Cardiac muscle cell (in vitro differentiated cells and primary cell): Measurements from ENCODE around the gene ANKH. TPM values are rescaled to one million over a fixed set of nuclear protein-coding genes. Genes with fewer than 3 reads are reported as not detected.

Experiments
- DNase-seq, 2 donors: peaks; one replicate each; pipeline versions ENCODE4 v3.0.0 to v3.0.0-alpha.2; 2010 to 2017; ENCODE audit warnings: low read depth in 1 of 2, low spot score in 1 of 2
- H3K27ac ChIP-seq: fragments of 200-600 bp; sonication (generic); 2 replicates; pipeline ENCODE4 v1.5.1; 2016
- H3K27me3 ChIP-seq: fragments of 200-600 bp; sonication (generic); 2 replicates; pipeline ENCODE4 v1.6.0; 2016; ENCODE audit warnings: control low read depth
- H3K36me3 ChIP-seq: fragments of 200-600 bp; sonication (generic); 2 replicates; pipeline ENCODE4 v1.5.1; 2016; ENCODE audit warnings: control low read depth
- H3K4me1 ChIP-seq: fragments of 200-600 bp; sonication (generic); 2 replicates; pipeline ENCODE4 v1.8.1; 2017; ENCODE audit warnings: low read depth, mild to moderate bottlenecking, mixed run types
- H3K4me3 ChIP-seq: fragments of 200-600 bp; sonication (generic); 2 replicates; pipeline ENCODE4 v1.5.1; 2016; ENCODE audit warnings: mild to moderate bottlenecking
- H3K9me3 ChIP-seq: fragments of 200-600 bp; sonication (generic); 2 replicates; pipeline ENCODE4 v1.5.1; 2017; ENCODE audit warnings: low read depth, mild to moderate bottlenecking, control low read depth
- polyA plus RNA-seq: library from polyadenylated mRNA; unstranded; fragments of >200 nt; fragmentation: Nextera tagmentation; extraction: Ambion mirVana; gene quantifications from 2 replicates; pipeline ENCODE4 v1.2.1, GENCODE V29; 2016
- total RNA-seq: library from RNA; depleted of rRNA; stranded (reverse); fragments of >200 nt; gene quantifications from 2 replicates; pipeline ENCODE4 v1.2.3, GENCODE V29; 2016
- TF ChIP-seq, protein P1 (sequence below): IDR thresholded peaks from 2 replicates; pipeline ENCODE4 v1.5.1; 2012; ENCODE audit warnings: low read depth, mild to moderate bottlenecking, low read length

The ANKH gene
- total and polyA plus RNA-seq, 2 experiments from 2014 or later: 26.6 to 48.1 TPM

GRCh38 chr5:14741131-14741530 is 130.4 kb downstream of the ANKH start:
- Histone ChIP-seq H3K9me3 (no peaks in the 10 kb centered on the region), H3K4me3 (no peak overlapping the region), H3K27me3 (no peaks in the 10 kb centered on the region), H3K36me3 (no peaks in the 10 kb centered on the region), H3K4me1 (peaks cover 8% of the 10 kb centered on the region), H3K27ac (no peak overlapping the region)
- TF ChIP-seq, protein P1, sequence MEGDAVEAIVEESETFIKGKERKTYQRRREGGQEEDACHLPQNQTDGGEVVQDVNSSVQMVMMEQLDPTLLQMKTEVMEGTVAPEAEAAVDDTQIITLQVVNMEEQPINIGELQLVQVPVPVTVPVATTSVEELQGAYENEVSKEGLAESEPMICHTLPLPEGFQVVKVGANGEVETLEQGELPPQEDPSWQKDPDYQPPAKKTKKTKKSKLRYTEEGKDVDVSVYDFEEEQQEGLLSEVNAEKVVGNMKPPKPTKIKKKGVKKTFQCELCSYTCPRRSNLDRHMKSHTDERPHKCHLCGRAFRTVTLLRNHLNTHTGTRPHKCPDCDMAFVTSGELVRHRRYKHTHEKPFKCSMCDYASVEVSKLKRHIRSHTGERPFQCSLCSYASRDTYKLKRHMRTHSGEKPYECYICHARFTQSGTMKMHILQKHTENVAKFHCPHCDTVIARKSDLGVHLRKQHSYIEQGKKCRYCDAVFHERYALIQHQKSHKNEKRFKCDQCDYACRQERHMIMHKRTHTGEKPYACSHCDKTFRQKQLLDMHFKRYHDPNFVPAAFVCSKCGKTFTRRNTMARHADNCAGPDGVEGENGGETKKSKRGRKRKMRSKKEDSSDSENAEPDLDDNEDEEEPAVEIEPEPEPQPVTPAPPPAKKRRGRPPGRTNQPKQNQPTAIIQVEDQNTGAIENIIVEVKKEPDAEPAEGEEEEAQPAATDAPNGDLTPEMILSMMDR: no peak
- no peak for DNase-seq

GRCh38 chr5:14739981-14740380 is 131.6 kb downstream of the ANKH start:
- H3K4me1 ChIP-seq: peaks cover 8% of the 10 kb centered on the region
- no peaks in the 10 kb centered on the region for H3K9me3 ChIP-seq
- no peaks in the 10 kb centered on the region for H3K27me3 ChIP-seq
- no peak overlapping the region for H3K27ac ChIP-seq
- DNase-seq: no peak
- no peaks in the 10 kb centered on the region for H3K36me3 ChIP-seq
- no peak overlapping the region for H3K4me3 ChIP-seq
- TF ChIP-seq, protein P1: no peak

DNA sequence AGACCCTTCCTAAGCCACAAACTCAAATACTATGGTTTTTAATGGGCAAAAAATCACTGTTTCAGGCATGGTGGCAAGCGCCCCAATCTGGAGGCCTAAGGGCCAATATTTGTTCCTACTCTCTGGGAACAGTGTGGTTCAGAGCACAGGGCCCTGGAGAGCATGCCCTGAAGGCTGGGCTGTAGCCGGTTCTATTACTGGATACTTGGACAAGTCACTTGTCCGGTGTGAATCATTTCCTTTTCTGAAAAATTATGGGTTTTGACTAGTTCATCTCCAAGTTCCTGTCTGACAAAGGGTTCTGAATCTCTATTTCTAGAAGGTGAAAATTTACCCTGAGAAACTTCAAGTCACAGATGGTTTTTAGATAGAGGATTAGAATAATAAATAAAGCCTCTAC is 132.0 kb downstream of the ANKH start:
- peak in 1 of 2 donors; percentile 42 for DNase-seq
- Histone ChIP-seq H3K27ac (no peak overlapping the region), H3K27me3 (no peaks in the 10 kb centered on the region), H3K4me3 (no peak overlapping the region), H3K36me3 (no peaks in the 10 kb centered on the region), H3K4me1 (peaks cover 8% of the 10 kb centered on the region), H3K9me3 (no peaks in the 10 kb centered on the region)
- TF ChIP-seq, protein P1: no peak

GRCh38 chr5:14738050-14738449 is 133.5 kb downstream of the ANKH start:
- no peaks in the 10 kb centered on the region for H3K9me3 ChIP-seq
- TF ChIP-seq, protein P1: no peak
- DNase-seq: no peak
- no peaks in the 10 kb centered on the region for H3K27me3 ChIP-seq
- H3K36me3 ChIP-seq: no peaks in the 10 kb centered on the region
- peaks cover 8% of the 10 kb centered on the region for H3K4me1 ChIP-seq
- H3K27ac ChIP-seq: no peak overlapping the region
- no peak overlapping the region for H3K4me3 ChIP-seq

DNA sequence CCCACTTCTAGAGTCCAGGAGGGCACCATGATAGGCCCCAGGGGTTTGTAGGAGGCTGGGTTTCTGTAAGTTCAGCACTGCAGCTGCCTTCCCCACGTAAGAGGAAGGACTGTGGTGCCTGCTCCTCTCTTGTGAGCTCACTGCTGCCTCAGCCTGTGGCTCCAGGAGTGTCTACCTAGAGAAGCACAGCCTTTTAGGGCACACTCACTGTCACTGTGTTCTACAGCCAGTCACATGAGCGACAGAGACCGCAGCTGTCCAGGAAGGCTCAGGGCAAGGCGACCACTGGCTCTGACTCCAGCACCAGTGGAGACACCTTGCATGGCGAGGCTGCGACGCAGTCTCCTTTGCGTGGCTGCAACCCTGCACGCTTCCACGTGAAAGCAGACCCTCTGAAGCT is 134.3 kb downstream of the ANKH start:
- no peaks in the 10 kb centered on the region for H3K9me3 ChIP-seq
- H3K36me3 ChIP-seq: no peaks in the 10 kb centered on the region
- H3K27ac ChIP-seq: no peak overlapping the region
- no peak overlapping the region for H3K4me3 ChIP-seq
- TF ChIP-seq, protein P1: no peak
- DNase-seq: no peak
- H3K27me3 ChIP-seq: no peaks in the 10 kb centered on the region
- H3K4me1 ChIP-seq: peaks cover 8% of the 10 kb centered on the region

DNA sequence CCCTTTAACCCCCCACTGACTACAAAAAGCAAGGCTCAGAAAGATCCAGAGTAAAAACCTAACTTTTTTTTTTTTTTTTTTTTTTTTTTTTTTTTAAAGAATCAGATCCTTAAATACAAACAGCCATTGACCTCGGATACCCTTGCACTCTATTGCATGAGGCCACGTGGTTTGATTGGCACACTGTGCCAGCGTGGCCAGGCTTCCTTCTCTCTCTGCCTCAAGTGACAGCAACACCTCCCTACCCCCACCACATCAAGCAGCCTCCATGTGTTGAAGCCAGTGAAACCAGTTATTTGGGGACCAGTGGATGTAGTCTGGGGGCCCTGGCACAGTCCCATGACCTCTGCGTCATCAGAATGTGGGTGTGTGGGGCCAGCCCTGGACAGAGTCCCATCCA is 135.6 kb downstream of the ANKH start:
- TF ChIP-seq, protein P1: no peak
- DNase-seq: no peak
- peaks cover 8% of the 10 kb centered on the region for H3K4me1 ChIP-seq
- H3K27me3 ChIP-seq: no peaks in the 10 kb centered on the region
- no peaks in the 10 kb centered on the region for H3K9me3 ChIP-seq
- no peak overlapping the region for H3K27ac ChIP-seq
- H3K4me3 ChIP-seq: no peak overlapping the region
- H3K36me3 ChIP-seq: no peaks in the 10 kb centered on the region
